ENCODE data around the gene RPS6KA2. TPM values are rescaled to one million over a fixed set of nuclear protein-coding genes. Genes with fewer than 3 reads are reported as not detected.

Gene RPS6KA2
- total RNA-seq, 1 donor from 2014 or later = 124 TPM

DNA sequence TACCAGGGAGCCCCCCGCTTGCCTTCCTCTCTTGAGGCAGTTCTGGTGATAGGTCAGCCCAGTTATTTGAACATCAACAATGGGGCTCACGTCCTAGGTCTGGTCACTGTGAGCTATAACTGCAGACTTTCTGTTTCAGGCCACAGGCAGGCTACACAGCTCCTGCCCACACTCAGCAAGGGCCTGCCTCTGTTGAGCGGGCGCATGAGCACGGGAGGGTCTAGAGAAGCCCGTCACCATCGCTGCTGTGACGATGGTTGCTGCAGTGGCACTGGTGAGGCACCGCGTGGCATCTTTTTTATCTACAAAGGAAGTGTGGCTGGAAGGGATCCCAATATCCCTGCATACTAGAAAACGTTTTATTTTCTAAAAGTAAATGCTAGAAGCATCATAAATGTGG is 118.3 kb downstream of the RPS6KA2 start:
- no peaks in the 10 kb centered on the region for H3K9me3 Mint-ChIP-seq (ENCODE audit: low read depth)

DNA sequence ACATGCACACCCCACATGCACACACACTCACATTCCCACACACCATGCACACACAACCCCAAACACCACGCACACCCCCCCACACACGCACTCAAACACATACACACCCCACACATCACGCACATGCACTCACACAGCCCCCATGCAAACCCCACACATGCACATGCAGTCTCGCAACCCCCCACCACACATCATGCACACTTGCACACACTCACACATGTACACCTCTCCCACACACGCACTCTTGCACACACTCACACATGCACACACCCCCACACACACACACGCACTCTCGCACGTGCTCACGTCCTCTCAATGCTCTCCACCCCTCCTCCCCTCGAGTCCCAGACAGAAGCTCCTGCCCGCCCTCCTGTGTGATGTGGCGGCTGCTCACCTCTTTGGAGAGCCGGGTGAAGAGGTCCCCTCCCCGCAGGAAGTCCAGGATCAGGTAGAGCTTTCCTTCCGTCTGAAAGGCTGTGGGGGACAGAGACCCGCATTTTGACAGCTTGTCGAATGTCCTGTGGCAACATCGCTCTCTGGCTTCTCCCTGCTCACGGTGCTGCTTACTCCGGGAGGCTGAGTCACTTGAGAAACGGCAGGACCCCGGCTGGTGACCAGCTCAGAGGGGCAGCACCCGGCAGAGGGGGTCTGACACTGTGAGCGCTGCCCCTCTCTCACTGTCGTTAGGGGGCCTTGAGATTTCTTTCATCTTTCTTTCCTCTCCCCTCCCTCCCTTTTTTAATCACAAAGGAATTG is 119.1 kb downstream of the RPS6KA2 start:
- H3K4me3 Mint-ChIP-seq (ENCODE audit: unreplicated experiment) = no peak overlapping the region
- H3K27ac Mint-ChIP-seq (ENCODE audit: unreplicated experiment) = no peak overlapping the region
- TF ChIP-seq, protein P1, sequence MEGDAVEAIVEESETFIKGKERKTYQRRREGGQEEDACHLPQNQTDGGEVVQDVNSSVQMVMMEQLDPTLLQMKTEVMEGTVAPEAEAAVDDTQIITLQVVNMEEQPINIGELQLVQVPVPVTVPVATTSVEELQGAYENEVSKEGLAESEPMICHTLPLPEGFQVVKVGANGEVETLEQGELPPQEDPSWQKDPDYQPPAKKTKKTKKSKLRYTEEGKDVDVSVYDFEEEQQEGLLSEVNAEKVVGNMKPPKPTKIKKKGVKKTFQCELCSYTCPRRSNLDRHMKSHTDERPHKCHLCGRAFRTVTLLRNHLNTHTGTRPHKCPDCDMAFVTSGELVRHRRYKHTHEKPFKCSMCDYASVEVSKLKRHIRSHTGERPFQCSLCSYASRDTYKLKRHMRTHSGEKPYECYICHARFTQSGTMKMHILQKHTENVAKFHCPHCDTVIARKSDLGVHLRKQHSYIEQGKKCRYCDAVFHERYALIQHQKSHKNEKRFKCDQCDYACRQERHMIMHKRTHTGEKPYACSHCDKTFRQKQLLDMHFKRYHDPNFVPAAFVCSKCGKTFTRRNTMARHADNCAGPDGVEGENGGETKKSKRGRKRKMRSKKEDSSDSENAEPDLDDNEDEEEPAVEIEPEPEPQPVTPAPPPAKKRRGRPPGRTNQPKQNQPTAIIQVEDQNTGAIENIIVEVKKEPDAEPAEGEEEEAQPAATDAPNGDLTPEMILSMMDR (IDR thresholded peaks at IDR 0.05) = no peak
- no peak for DNase-seq (ENCODE audit: low spot score)
- peaks cover 38% of the 10 kb centered on the region for H3K36me3 Mint-ChIP-seq (ENCODE audit: low read depth)
- no peaks in the 10 kb centered on the region for H3K27me3 Mint-ChIP-seq (ENCODE audit: low read depth)
- H3K4me1 Mint-ChIP-seq (ENCODE audit: low read depth) = no peaks in the 10 kb centered on the region
- no peaks in the 10 kb centered on the region for H3K9me3 Mint-ChIP-seq (ENCODE audit: low read depth)

More for the DNA sequence above, 118.3 kb downstream of the RPS6KA2 start:
- TF ChIP-seq, protein P1 (IDR thresholded peaks at IDR 0.05) = no peak
- DNase-seq (ENCODE audit: low spot score) = no peak
- no peaks in the 10 kb centered on the region for H3K27me3 Mint-ChIP-seq (ENCODE audit: low read depth)
- H3K27ac Mint-ChIP-seq (ENCODE audit: unreplicated experiment) = no peak overlapping the region
- no peak overlapping the region for H3K4me3 Mint-ChIP-seq (ENCODE audit: unreplicated experiment)
- no peaks in the 10 kb centered on the region for H3K4me1 Mint-ChIP-seq (ENCODE audit: low read depth)
- H3K36me3 Mint-ChIP-seq (ENCODE audit: low read depth) = peaks cover 39% of the 10 kb centered on the region

DNA sequence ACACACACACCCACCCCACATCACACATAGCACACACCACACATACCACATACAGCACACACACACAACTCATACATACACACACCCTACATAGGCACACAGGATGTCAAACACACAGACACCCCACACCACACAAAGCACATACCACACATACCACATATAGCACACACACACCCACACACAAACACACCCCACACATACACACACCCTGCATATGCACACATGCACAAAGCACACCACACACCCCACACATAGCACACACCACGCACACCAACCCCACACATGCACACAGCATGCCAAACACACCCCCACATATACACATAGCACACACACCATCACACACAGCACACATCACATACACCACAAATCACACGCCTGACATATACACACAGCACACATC is 119.7 kb downstream of the RPS6KA2 start:
- Mint-ChIP-seq H3K27me3 (ENCODE audit: low read depth) (no peaks in the 10 kb centered on the region), H3K27ac (ENCODE audit: unreplicated experiment) (no peak overlapping the region), H3K4me1 (ENCODE audit: low read depth) (no peaks in the 10 kb centered on the region), H3K9me3 (ENCODE audit: low read depth) (no peaks in the 10 kb centered on the region), H3K36me3 (ENCODE audit: low read depth) (peaks cover 35% of the 10 kb centered on the region), H3K4me3 (ENCODE audit: unreplicated experiment) (no peak overlapping the region)
- no peak for DNase-seq (ENCODE audit: low spot score)
- TF ChIP-seq, protein P1 (IDR thresholded peaks at IDR 0.05) = no peak

DNA sequence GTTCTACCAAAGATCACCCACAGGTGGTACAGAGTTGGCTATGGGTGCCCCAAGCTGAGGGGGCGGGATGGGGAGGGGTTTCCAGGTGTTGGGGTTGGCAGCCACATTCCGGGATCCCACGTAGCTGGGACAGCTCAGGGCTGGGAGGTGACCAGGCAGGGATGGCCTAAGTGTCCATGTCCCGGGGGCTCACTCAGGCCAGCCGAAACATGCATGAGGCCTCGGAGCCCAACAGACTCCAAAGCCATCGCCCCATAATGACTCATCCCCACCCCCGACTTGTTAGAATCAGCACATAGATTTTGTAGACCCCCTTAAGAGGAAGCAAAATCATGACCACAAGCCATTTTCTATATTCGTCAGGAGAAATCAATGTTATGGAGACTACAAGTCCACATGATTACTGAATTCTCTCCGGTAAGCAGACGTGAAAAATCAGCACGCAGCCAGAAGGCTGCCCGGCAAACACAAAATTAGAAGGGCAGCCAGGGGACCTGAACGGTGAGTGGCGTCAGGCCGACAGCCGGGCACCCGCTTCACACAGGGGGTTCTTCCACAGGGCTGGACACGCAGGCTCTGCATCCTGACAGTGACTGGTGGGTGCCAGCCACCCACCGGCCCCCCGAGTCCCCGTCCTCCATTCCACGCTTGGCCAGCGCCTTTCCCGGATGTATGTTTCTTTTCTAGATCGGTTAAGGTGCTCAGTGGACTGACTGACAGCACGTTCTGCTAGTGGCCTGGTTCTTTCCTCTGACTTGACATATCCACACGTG is 121.7 kb downstream of the RPS6KA2 start:
- Mint-ChIP-seq H3K4me1 (ENCODE audit: low read depth) (no peaks in the 10 kb centered on the region), H3K27ac (ENCODE audit: unreplicated experiment) (no peak overlapping the region), H3K36me3 (ENCODE audit: low read depth) (peaks cover 36% of the 10 kb centered on the region), H3K27me3 (ENCODE audit: low read depth) (no peaks in the 10 kb centered on the region), H3K4me3 (ENCODE audit: unreplicated experiment) (no peak overlapping the region), H3K9me3 (ENCODE audit: low read depth) (no peaks in the 10 kb centered on the region)
- DNase-seq (ENCODE audit: low spot score) = no peak
- TF ChIP-seq, protein P1 (IDR thresholded peaks at IDR 0.05) = no peak

DNA sequence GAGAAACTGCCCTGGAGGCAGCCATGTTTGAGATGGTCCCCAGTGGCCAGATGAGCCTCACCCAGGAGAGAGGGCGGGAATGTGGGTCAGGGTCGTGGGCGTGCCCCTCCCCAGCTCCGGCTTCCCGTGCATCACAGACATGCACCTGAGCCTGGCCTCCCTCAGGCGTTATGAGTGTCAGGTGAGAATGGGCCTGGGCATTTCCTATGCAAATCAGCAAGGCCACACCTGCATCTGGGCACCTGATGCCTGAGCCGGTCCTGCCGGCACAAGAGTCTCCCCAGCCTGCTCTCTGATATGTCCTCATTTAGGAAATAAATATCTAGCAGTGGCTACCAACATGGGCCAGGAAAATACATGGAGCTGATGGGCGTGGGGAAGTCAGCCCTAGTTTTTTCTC is 123.0 kb downstream of the RPS6KA2 start:
- Mint-ChIP-seq H3K4me3 (ENCODE audit: unreplicated experiment) (no peak overlapping the region), H3K36me3 (ENCODE audit: low read depth) (peaks cover 36% of the 10 kb centered on the region), H3K4me1 (ENCODE audit: low read depth) (no peaks in the 10 kb centered on the region), H3K27ac (ENCODE audit: unreplicated experiment) (no peak overlapping the region), H3K9me3 (ENCODE audit: low read depth) (no peaks in the 10 kb centered on the region), H3K27me3 (ENCODE audit: low read depth) (no peaks in the 10 kb centered on the region)
- TF ChIP-seq, protein P1 (IDR thresholded peaks at IDR 0.05) = no peak
- DNase-seq (ENCODE audit: low spot score) = no peak
